Fibroblast of lung (primary cell): ENCODE measurements around the gene AKAP13. TPM values are rescaled to one million over a fixed set of nuclear protein-coding genes. Genes with fewer than 3 reads are reported as not detected.

Experiments
- DNase-seq, 2 donors: peaks; one replicate each; pipeline versions ENCODE4 v3.0.0 to v3.0.0-alpha.2; 2010; ENCODE audit warnings: low read depth in 2 of 2
- H2AFZ ChIP-seq: 2 replicates; pipeline ENCODE4 v1.5.1; 2012; ENCODE audit warnings: low read length, control low read depth, inconsistent platforms
- H3K27ac ChIP-seq: 2 replicates; pipeline ENCODE4 v1.5.1; 2011; ENCODE audit warnings: low read length, control low read depth; ENCODE audit not compliant: insufficient read depth
- H3K27me3 ChIP-seq: 2 replicates; pipeline ENCODE4 v1.5.1; 2011; ENCODE audit warnings: mild to moderate bottlenecking, low read length; ENCODE audit not compliant: control insufficient read depth, insufficient read depth
- H3K36me3 ChIP-seq: 2 replicates; pipeline ENCODE4 v1.5.1; 2011; ENCODE audit warnings: low read length; ENCODE audit not compliant: control insufficient read depth, insufficient read depth
- H3K4me1 ChIP-seq: 2 replicates; pipeline ENCODE4 v1.5.1; 2011; ENCODE audit warnings: low read length; ENCODE audit not compliant: control insufficient read depth, insufficient read depth; ENCODE audit errors: extremely low read depth
- H3K4me2 ChIP-seq: 2 replicates; pipeline ENCODE4 v1.5.1; 2011; ENCODE audit warnings: low read length, control low read depth; ENCODE audit not compliant: insufficient read depth; ENCODE audit errors: extremely low read depth
- H3K4me3 ChIP-seq, 4 experiments: fragments of 200-600 bp in 1 of 4; sonication (generic) in 1 of 4; replicated peaks in 1 of 4; 2 replicates each; pipeline ENCODE4 v1.5.1; 2011 to 2016; ENCODE audit warnings: low read length in 4 of 4, low read depth in 3 of 4, mild to moderate bottlenecking in 3 of 4, control low read depth in 2 of 4, inconsistent platforms in 1 of 4, mixed read lengths in 1 of 4; ENCODE audit not compliant: insufficient read depth in 1 of 4; ENCODE audit errors: control extremely low read depth in 1 of 4
- H3K79me2 ChIP-seq: 2 replicates; pipeline ENCODE4 v1.5.1; 2012; ENCODE audit warnings: mild to moderate bottlenecking, low read length, inconsistent platforms; ENCODE audit not compliant: control insufficient read depth, insufficient read depth
- H3K9ac ChIP-seq: 2 replicates; pipeline ENCODE4 v1.5.1; 2011; ENCODE audit warnings: mild to moderate bottlenecking, low read length, control low read depth; ENCODE audit not compliant: insufficient read depth
- H3K9me3 ChIP-seq: 2 replicates; pipeline ENCODE4 v1.5.1; 2012; ENCODE audit warnings: low read depth, low read length; ENCODE audit not compliant: control insufficient read depth, insufficient read depth
- H4K20me1 ChIP-seq: 2 replicates; pipeline ENCODE4 v1.5.1; 2011; ENCODE audit warnings: low read length; ENCODE audit not compliant: control insufficient read depth, insufficient read depth; ENCODE audit errors: extremely low read depth
- CTCF ChIP-seq, 2 donors: IDR thresholded peaks in 1 of 2; conservative IDR thresholded peaks in 1 of 2; 1 replicate in 1 of 2; 2 replicates in 1 of 2; pipeline ENCODE4 v1.5.1; 2011 to 2012; ENCODE audit warnings: low read length in 2 of 2, control low read depth in 1 of 2, inconsistent platforms in 1 of 2, low read depth in 1 of 2, mild to moderate bottlenecking in 1 of 2
- EZH2 ChIP-seq: IDR thresholded peaks from 2 replicates; pipeline ENCODE4 v1.5.1; 2012; ENCODE audit warnings: low read length, control low read depth, mild to moderate bottlenecking; ENCODE audit errors: missing control alignments
- polyA plus RNA-seq, 2 donors: library from polyadenylated mRNA; depleted of rRNA in 1 of 2; stranded (reverse) in 1 of 2; unstranded in 1 of 2; fragments of >200 nt; gene quantifications; 2 replicates each; pipeline ENCODE4 v1.2.1, GENCODE V29; 2011 to 2012; ENCODE audit warnings: missing spikeins in 1 of 2
- total RNA-seq: library from RNA; depleted of rRNA; stranded (reverse); fragments of >200 nt; gene quantifications from 2 replicates; pipeline ENCODE4 v1.2.1, GENCODE V29; 2014

AKAP13 gene
- total and polyA plus RNA-seq, 2 donors (not counting 1 experiment from before 2014, with no cell fraction given): 8.3 to 68.4 TPM

- Histone ChIP-seq H3K9ac (no peak overlapping the region), H3K27me3 (no peaks in the 10 kb centered on the region), H3K79me2 (no peaks in the 10 kb centered on the region), H3K4me2 (peak overlapping the region; percentile 63), H3K4me1 (peaks cover 7% of the 10 kb centered on the region), H3K9me3 (no peaks in the 10 kb centered on the region), H3K27ac (peak overlapping the region; percentile 8), H2AFZ (no peak overlapping the region), H3K4me3 (no peak overlapping the region), H4K20me1 (no peaks in the 10 kb centered on the region), H3K36me3 (peaks cover 7% of the 10 kb centered on the region)
- no peak for TF ChIP-seq CTCF (conservative IDR thresholded peaks at IDR 0.05 in 1 of 2, IDR thresholded peaks at IDR 0.05 in 1 of 2; ENCODE audit: low read depth in 1 of 2, low read length in 2 of 2)
- no peak for TF ChIP-seq EZH2
- peak; percentile 43 to 75 for DNase-seq
These were observed 370.2 kb downstream of the AKAP13 start for GRCh38 chr15:85750319-85751290.

GRCh38 chr15:85751291-85752123 is 371.1 kb downstream of the AKAP13 start:
- no peak for DNase-seq
- Histone ChIP-seq H3K79me2 (no peaks in the 10 kb centered on the region), H3K9me3 (no peaks in the 10 kb centered on the region), H3K36me3 (peaks cover 7% of the 10 kb centered on the region), H4K20me1 (no peaks in the 10 kb centered on the region), H3K27ac (no peak overlapping the region), H3K4me1 (peaks cover 7% of the 10 kb centered on the region), H2AFZ (no peak overlapping the region), H3K9ac (no peak overlapping the region), H3K4me3 (no peak overlapping the region), H3K4me2 (no peak overlapping the region), H3K27me3 (no peaks in the 10 kb centered on the region)
- TF ChIP-seq CTCF (conservative IDR thresholded peaks at IDR 0.05 in 1 of 2, IDR thresholded peaks at IDR 0.05 in 1 of 2; ENCODE audit: low read depth in 1 of 2, low read length in 2 of 2): no peak

- Histone ChIP-seq H3K4me2 (no peak overlapping the region), H3K4me3 (no peak overlapping the region), H3K36me3 (peaks cover 5% of the 10 kb centered on the region), H3K9ac (no peak overlapping the region), H3K27me3 (no peaks in the 10 kb centered on the region), H4K20me1 (no peaks in the 10 kb centered on the region), H3K79me2 (no peaks in the 10 kb centered on the region), H3K9me3 (no peaks in the 10 kb centered on the region), H3K27ac (no peak overlapping the region), H3K4me1 (peaks cover 7% of the 10 kb centered on the region), H2AFZ (no peak overlapping the region)
- TF ChIP-seq EZH2 (no peak), CTCF (conservative IDR thresholded peaks at IDR 0.05 in 1 of 2, IDR thresholded peaks at IDR 0.05 in 1 of 2; ENCODE audit: low read depth in 1 of 2, low read length in 2 of 2) (no peak)
- no peak for DNase-seq
These were observed 371.7 kb downstream of the AKAP13 start for GRCh38 chr15:85752124-85752475.
